GM23338 (cell line): Measurements from ENCODE around the gene CNTN5. TPM values are rescaled to one million over a fixed set of nuclear protein-coding genes. Genes with fewer than 3 reads are reported as not detected.

Experiments used
- ATAC-seq: fragments of 200-7000 bp; cut with Tn5 transposase; 3 replicates; pipeline ENCODE4 v1.9.1; 2020
- DNase-seq: peaks from one replicate; pipeline ENCODE4 v3.0.0-alpha.2; 2015; ENCODE audit warnings: low spot score
- H2AFZ ChIP-seq: fragments of 200-600 bp; sonication (generic); 2 replicates; pipeline ENCODE4 v1.8.0; 2016; ENCODE audit warnings: antibody characterized with exemption, mild to moderate bottlenecking, moderate library complexity
- H3F3A ChIP-seq: fragments of 200-600 bp; sonication (generic); replicated peaks from 2 replicates; pipeline ENCODE4 v1.8.0; 2017; ENCODE audit warnings: antibody characterized with exemption, mixed run types, low read depth
- H3K27ac ChIP-seq: fragments of 200-600 bp; sonication (generic); 2 replicates; pipeline ENCODE4 v1.6.1; 2016; ENCODE audit warnings: low read depth
- H3K27me3 ChIP-seq: fragments of 200-600 bp; sonication (generic); 2 replicates; pipeline ENCODE4 v1.8.0; 2016; ENCODE audit warnings: mild to moderate bottlenecking, mixed run types, moderate library complexity; ENCODE audit not compliant: insufficient read depth
- H3K36me3 ChIP-seq: fragments of 200-600 bp; sonication (generic); 2 replicates; pipeline ENCODE4 v1.8.0; 2016; ENCODE audit warnings: mild to moderate bottlenecking; ENCODE audit not compliant: insufficient read depth
- H3K4me1 ChIP-seq: fragments of 200-600 bp; sonication (generic); 2 replicates; pipeline ENCODE4 v1.8.0; 2016; ENCODE audit warnings: mild to moderate bottlenecking, moderate library complexity; ENCODE audit not compliant: insufficient read depth
- H3K4me2 ChIP-seq: fragments of 200-600 bp; sonication (generic); 2 replicates; pipeline ENCODE4 v1.7.1; 2017; ENCODE audit warnings: mixed run types
- H3K4me3 ChIP-seq: fragments of 200-600 bp; sonication (generic); 2 replicates; pipeline ENCODE4 v1.6.1; 2016; ENCODE audit warnings: mixed run types
- H3K79me2 ChIP-seq: fragments of 200-600 bp; sonication (generic); replicated peaks from 2 replicates; pipeline ENCODE4 v1.8.0; 2017; ENCODE audit warnings: mild to moderate bottlenecking; ENCODE audit not compliant: insufficient read depth
- H3K9me2 ChIP-seq: fragments of 200-600 bp; sonication (generic); 2 replicates; pipeline ENCODE4 v1.8.0; 2017; ENCODE audit not compliant: insufficient read depth
- H4K20me1 ChIP-seq: fragments of 200-600 bp; sonication (generic); replicated peaks from 2 replicates; pipeline ENCODE4 v1.8.0; 2017; ENCODE audit warnings: mild to moderate bottlenecking; ENCODE audit not compliant: insufficient read depth
- H3K27ac Mint-ChIP-seq: 2 replicates; pipeline ENCODE4 v1.8.0; 2020; ENCODE audit warnings: inconsistent platforms, mild to moderate bottlenecking, moderate library complexity, mixed read lengths
- H3K27me3 Mint-ChIP-seq: 3 replicates; pipeline ENCODE4 v1.8.0; 2022; ENCODE audit warnings: low read depth, mild to moderate bottlenecking, moderate library complexity, mixed read lengths, inconsistent platforms; ENCODE audit not compliant: insufficient read depth, poor library complexity
- H3K36me3 Mint-ChIP-seq: 3 replicates; pipeline ENCODE4 v1.8.0; 2021; ENCODE audit warnings: low read depth, mild to moderate bottlenecking, inconsistent platforms, moderate library complexity, mixed read lengths
- H3K4me1 Mint-ChIP-seq: 3 replicates; pipeline ENCODE4 v1.8.0; 2020; ENCODE audit warnings: mild to moderate bottlenecking, inconsistent platforms, mixed read lengths
- H3K4me3 Mint-ChIP-seq: 3 replicates; pipeline ENCODE4 v1.8.0; 2021; ENCODE audit warnings: moderate library complexity, mild to moderate bottlenecking, inconsistent platforms, mixed read lengths
- H3K9me3 Mint-ChIP-seq: 3 replicates; pipeline ENCODE4 v1.8.0; 2020; ENCODE audit warnings: moderate library complexity, mild to moderate bottlenecking, inconsistent platforms, mixed read lengths
- NANOG ChIP-seq: IDR thresholded peaks from 2 replicates; pipeline ENCODE4 v1.6.1; 2016; ENCODE audit warnings: antibody characterized with exemption, borderline replicate concordance
- ZNF331 ChIP-seq: fragments of 250-450 bp; sonication (Bioruptor Pico); IDR thresholded peaks from 2 replicates; pipeline ENCODE4 v1.5.0; 2020; ENCODE audit warnings: low read depth, mild to moderate bottlenecking, moderate library complexity
- polyA plus RNA-seq: library from polyadenylated mRNA; unstranded; fragments of >200 nt; fragmentation: Nextera tagmentation; extraction: Ambion mirVana; gene quantifications from 2 replicates; pipeline ENCODE4 v1.2.1, GENCODE V29; 2016
- total RNA-seq: library from RNA; depleted of rRNA; stranded (reverse); fragments of >200 nt; shearing (Covaris generic); gene quantifications from 2 replicates; pipeline ENCODE4 v1.2.3, GENCODE V29; 2014
- TF ChIP-seq, protein P1 (sequence below): IDR thresholded peaks from one replicate; pipeline ENCODE4 v1.6.1; 2018; ENCODE audit warnings: antibody characterized with exemption; ENCODE audit not compliant: unreplicated experiment
- TF ChIP-seq, protein P2 (sequence below): fragments of 250-450 bp; sonication (Bioruptor Pico); IDR thresholded peaks from 2 replicates; pipeline ENCODE4 v1.5.0; 2020; ENCODE audit warnings: mild to moderate bottlenecking, moderate library complexity

Gene CNTN5
- total and polyA plus RNA-seq, 2 experiments from 2014 or later = not detected

DNA sequence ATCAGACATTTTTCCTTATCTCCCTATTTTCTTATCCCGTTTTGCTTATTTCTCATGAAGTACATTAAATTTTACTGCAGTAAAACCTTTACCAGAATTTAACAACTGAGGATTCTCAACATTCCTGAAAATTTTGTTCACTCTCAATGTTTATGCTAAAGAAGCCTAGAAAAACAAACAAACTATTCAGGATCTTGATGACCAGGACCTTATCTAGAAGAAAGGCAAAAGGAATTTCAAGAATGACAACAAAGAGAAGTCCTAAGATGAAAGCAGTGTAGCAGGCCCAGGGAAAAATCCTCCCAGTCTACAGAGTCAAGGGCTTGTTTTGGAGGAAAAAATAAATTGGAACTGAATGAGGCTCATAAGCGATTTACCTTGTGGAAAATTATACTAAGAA, 1383.1 kb downstream of the CNTN5 start:
- Mint-ChIP-seq H3K27me3 (peaks cover under 1% of the 10 kb centered on the region), H3K4me3 (no peak overlapping the region), H3K4me1 (peaks cover 22% of the 10 kb centered on the region), H3K27ac (peak overlapping the region; percentile 68; the same call in 1 of the 2 replicates), H3K36me3 (peaks cover 11% of the 10 kb centered on the region), H3K9me3 (peaks cover 16% of the 10 kb centered on the region)
- peak; percentile 94 for ATAC-seq
- Histone ChIP-seq H3F3A (no peaks in the 10 kb centered on the region), H3K27me3 (no peaks in the 10 kb centered on the region), H3K79me2 (no peaks in the 10 kb centered on the region), H3K9me2 (0 out of 2 replicates have a peak, but pooled peaks cover 6% of the 10 kb centered on the region), H4K20me1 (no peaks in the 10 kb centered on the region), H3K27ac (0 out of 2 replicates have a peak overlapping the region, but pooled peaks have one; percentile 1), H2AFZ (no peak overlapping the region), H3K4me1 (peaks cover 15% of the 10 kb centered on the region; the same call in 1 of the 2 replicates), H3K4me2 (0 out of 2 replicates have a peak overlapping the region, but pooled peaks have one; percentile 4), H3K4me3 (no peak overlapping the region), H3K36me3 (no peaks in the 10 kb centered on the region)
- DNase-seq = peak; percentile 86
- TF ChIP-seq, protein P1, sequence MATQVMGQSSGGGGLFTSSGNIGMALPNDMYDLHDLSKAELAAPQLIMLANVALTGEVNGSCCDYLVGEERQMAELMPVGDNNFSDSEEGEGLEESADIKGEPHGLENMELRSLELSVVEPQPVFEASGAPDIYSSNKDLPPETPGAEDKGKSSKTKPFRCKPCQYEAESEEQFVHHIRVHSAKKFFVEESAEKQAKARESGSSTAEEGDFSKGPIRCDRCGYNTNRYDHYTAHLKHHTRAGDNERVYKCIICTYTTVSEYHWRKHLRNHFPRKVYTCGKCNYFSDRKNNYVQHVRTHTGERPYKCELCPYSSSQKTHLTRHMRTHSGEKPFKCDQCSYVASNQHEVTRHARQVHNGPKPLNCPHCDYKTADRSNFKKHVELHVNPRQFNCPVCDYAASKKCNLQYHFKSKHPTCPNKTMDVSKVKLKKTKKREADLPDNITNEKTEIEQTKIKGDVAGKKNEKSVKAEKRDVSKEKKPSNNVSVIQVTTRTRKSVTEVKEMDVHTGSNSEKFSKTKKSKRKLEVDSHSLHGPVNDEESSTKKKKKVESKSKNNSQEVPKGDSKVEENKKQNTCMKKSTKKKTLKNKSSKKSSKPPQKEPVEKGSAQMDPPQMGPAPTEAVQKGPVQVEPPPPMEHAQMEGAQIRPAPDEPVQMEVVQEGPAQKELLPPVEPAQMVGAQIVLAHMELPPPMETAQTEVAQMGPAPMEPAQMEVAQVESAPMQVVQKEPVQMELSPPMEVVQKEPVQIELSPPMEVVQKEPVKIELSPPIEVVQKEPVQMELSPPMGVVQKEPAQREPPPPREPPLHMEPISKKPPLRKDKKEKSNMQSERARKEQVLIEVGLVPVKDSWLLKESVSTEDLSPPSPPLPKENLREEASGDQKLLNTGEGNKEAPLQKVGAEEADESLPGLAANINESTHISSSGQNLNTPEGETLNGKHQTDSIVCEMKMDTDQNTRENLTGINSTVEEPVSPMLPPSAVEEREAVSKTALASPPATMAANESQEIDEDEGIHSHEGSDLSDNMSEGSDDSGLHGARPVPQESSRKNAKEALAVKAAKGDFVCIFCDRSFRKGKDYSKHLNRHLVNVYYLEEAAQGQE = no peak
- peak; percentile 75 for TF ChIP-seq NANOG
- no peak for TF ChIP-seq ZNF331 (CRISPR knock-in tag)
- TF ChIP-seq, protein P2, sequence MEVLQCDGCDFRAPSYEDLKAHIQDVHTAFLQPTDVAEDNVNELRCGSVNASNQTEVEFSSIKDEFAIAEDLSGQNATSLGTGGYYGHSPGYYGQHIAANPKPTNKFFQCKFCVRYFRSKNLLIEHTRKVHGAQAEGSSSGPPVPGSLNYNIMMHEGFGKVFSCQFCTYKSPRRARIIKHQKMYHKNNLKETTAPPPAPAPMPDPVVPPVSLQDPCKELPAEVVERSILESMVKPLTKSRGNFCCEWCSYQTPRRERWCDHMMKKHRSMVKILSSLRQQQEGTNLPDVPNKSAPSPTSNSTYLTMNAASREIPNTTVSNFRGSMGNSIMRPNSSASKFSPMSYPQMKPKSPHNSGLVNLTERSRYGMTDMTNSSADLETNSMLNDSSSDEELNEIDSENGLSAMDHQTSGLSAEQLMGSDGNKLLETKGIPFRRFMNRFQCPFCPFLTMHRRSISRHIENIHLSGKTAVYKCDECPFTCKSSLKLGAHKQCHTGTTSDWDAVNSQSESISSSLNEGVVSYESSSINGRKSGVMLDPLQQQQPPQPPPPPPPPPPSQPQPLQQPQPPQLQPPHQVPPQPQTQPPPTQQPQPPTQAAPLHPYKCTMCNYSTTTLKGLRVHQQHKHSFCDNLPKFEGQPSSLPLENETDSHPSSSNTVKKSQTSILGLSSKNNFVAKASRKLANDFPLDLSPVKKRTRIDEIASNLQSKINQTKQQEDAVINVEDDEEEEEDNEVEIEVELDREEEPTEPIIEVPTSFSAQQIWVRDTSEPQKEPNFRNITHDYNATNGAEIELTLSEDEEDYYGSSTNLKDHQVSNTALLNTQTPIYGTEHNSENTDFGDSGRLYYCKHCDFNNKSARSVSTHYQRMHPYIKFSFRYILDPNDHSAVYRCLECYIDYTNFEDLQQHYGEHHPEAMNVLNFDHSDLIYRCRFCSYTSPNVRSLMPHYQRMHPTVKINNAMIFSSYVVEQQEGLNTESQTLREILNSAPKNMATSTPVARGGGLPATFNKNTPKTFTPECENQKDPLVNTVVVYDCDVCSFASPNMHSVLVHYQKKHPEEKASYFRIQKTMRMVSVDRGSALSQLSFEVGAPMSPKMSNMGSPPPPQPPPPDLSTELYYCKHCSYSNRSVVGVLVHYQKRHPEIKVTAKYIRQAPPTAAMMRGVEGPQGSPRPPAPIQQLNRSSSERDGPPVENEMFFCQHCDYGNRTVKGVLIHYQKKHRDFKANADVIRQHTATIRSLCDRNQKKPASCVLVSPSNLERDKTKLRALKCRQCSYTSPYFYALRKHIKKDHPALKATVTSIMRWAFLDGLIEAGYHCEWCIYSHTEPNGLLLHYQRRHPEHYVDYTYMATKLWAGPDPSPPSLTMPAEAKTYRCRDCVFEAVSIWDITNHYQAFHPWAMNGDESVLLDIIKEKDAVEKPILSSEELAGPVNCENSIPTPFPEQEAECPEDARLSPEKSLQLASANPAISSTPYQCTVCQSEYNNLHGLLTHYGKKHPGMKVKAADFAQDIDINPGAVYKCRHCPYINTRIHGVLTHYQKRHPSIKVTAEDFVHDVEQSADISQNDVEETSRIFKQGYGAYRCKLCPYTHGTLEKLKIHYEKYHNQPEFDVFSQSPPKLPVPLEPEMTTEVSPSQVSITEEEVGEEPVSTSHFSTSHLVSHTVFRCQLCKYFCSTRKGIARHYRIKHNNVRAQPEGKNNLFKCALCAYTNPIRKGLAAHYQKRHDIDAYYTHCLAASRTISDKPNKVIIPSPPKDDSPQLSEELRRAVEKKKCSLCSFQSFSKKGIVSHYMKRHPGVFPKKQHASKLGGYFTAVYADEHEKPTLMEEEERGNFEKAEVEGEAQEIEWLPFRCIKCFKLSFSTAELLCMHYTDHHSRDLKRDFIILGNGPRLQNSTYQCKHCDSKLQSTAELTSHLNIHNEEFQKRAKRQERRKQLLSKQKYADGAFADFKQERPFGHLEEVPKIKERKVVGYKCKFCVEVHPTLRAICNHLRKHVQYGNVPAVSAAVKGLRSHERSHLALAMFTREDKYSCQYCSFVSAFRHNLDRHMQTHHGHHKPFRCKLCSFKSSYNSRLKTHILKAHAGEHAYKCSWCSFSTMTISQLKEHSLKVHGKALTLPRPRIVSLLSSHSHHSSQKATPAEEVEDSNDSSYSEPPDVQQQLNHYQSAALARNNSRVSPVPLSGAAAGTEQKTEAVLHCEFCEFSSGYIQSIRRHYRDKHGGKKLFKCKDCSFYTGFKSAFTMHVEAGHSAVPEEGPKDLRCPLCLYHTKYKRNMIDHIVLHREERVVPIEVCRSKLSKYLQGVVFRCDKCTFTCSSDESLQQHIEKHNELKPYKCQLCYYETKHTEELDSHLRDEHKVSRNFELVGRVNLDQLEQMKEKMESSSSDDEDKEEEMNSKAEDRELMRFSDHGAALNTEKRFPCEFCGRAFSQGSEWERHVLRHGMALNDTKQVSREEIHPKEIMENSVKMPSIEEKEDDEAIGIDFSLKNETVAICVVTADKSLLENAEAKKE (CRISPR knock-in tag) = peak; percentile 49; the same call in 1 of the 2 replicates
